H1 (cell line): ENCODE results near the gene LEPR. TPM values are rescaled to one million over a fixed set of nuclear protein-coding genes. Genes with fewer than 3 reads are reported as not detected.

Experiments
- CTCF ChIA-PET: fragments of 300-600 bp; sonication (Branson Sonifier 250); formaldehyde crosslinking; loops from one replicate; lab custom pipeline; 2021; ENCODE audit not compliant: partially characterized antibody; lab: Charles Lee
- POLR2A ChIA-PET: fragments of 300-600 bp; sonication (Branson Sonifier 250); formaldehyde crosslinking; loops from one replicate; lab custom pipeline; 2021; ENCODE audit warnings: inconsistent platforms; ENCODE audit not compliant: partially characterized antibody; lab: Charles Lee
- DNase-seq, 2 experiments: peaks; one replicate each; pipeline versions ENCODE4 v3.0.0 to v3.0.0-alpha.2; 2010 to 2022; ENCODE audit warnings: low spot score in 2 of 2, low read depth in 1 of 2, mixed read lengths in 1 of 2
- FAIRE-seq: peaks from 2 replicates; lab custom pipeline; 2011; peaks lifted over from hg19 to GRCh38; lab: Jason Lieb, UNC
- H2AFZ ChIP-seq: 2 replicates; pipeline ENCODE4 v1.8.1; 2012; ENCODE audit warnings: low read length, inconsistent platforms
- H2AK5ac ChIP-seq: 2 replicates; pipeline ENCODE4 v1.6.1; 2013; ENCODE audit warnings: low read depth, low read length
- H2BK120ac ChIP-seq: replicated peaks from 2 replicates; pipeline ENCODE3; 2013; ENCODE audit warnings: low read depth, low read length, inconsistent platforms
- H2BK12ac ChIP-seq: 2 replicates; pipeline ENCODE4 v1.6.1; 2013; ENCODE audit warnings: low read depth, low read length
- H2BK15ac ChIP-seq: 2 replicates; pipeline ENCODE4 v1.6.1; 2013; ENCODE audit warnings: low read length
- H2BK20ac ChIP-seq: 2 replicates; pipeline ENCODE4 v1.6.1; 2013; ENCODE audit warnings: low read length
- H2BK5ac ChIP-seq: 2 replicates; pipeline ENCODE4 v1.6.1; 2013; ENCODE audit warnings: low read depth, low read length
- H3K14ac ChIP-seq: 2 replicates; pipeline ENCODE4 v1.6.1; 2013; ENCODE audit warnings: inconsistent platforms; ENCODE audit not compliant: insufficient read length
- H3K18ac ChIP-seq: 2 replicates; pipeline ENCODE4 v1.6.1; 2013; ENCODE audit warnings: low read length; ENCODE audit errors: extremely low read depth
- H3K23ac ChIP-seq: 2 replicates; pipeline ENCODE4 v1.6.1; 2013; ENCODE audit warnings: inconsistent platforms; ENCODE audit not compliant: insufficient read length
- H3K23me2 ChIP-seq: 2 replicates; pipeline ENCODE4 v1.6.1; 2013; ENCODE audit warnings: low read depth, low read length
- H3K27ac ChIP-seq: 2 replicates; pipeline ENCODE4 v1.6.1; 2011; ENCODE audit warnings: low read depth, low read length, inconsistent platforms
- H3K27me3 ChIP-seq, 4 experiments: replicated peaks in 1 of 4; 1 replicate in 1 of 4; 2 replicates in 3 of 4; pipeline versions ENCODE4 v1.6.1 to v1.8.1; 2011 to 2013; ENCODE audit warnings: low read length in 3 of 4, mild to moderate bottlenecking in 3 of 4, inconsistent platforms in 2 of 4, mixed read lengths in 2 of 4, moderate library complexity in 1 of 4; ENCODE audit not compliant: control insufficient read depth in 3 of 4, insufficient read depth in 3 of 4; ENCODE audit errors: extremely low read depth in 1 of 4
- H3K36me3 ChIP-seq, 4 experiments: 2 replicates each; pipeline versions ENCODE4 v1.6.1 to v1.8.1; 2011 to 2013; ENCODE audit warnings: mild to moderate bottlenecking in 4 of 4, low read length in 3 of 4, moderate library complexity in 2 of 4, control low read depth in 1 of 4, inconsistent platforms in 1 of 4; ENCODE audit not compliant: insufficient read depth in 4 of 4, control insufficient read depth in 2 of 4
- H3K4ac ChIP-seq: replicated peaks from 2 replicates; pipeline ENCODE3; 2013; ENCODE audit warnings: low read length, low read depth, mixed read lengths, inconsistent platforms; ENCODE audit not compliant: insufficient read length
- H3K4me1 ChIP-seq, 4 experiments: replicated peaks in 1 of 4; 1 replicate in 1 of 4; 2 replicates in 3 of 4; pipeline versions ENCODE4 v1.6.1 to v1.8.1; 2011 to 2013; ENCODE audit warnings: low read length in 3 of 4, inconsistent platforms in 2 of 4, mixed read lengths in 1 of 4; ENCODE audit not compliant: insufficient read depth in 4 of 4, control insufficient read depth in 3 of 4
- H3K4me2 ChIP-seq, 2 experiments: 2 replicates each; pipeline versions ENCODE4 v1.6.1 to v1.8.1; 2011 to 2013; ENCODE audit warnings: low read depth in 2 of 2, low read length in 2 of 2, control low read depth in 1 of 2, inconsistent platforms in 1 of 2, mild to moderate bottlenecking in 1 of 2; ENCODE audit not compliant: insufficient read depth in 1 of 2
- H3K4me3 ChIP-seq, 4 experiments: fragments of 200-600, 300-600 bp in 1 of 4; sonication (generic), shearing (Covaris generic), sonication (Bioruptor Twin) in 1 of 4; 2 replicates each; pipeline versions ENCODE4 v1.5.1 to v1.8.1; 2011 to 2016; ENCODE audit warnings: low read length in 4 of 4, low read depth in 3 of 4, control low read depth in 2 of 4, inconsistent platforms in 2 of 4, mild to moderate bottlenecking in 2 of 4, mixed read lengths in 1 of 4, moderate library complexity in 1 of 4; ENCODE audit not compliant: insufficient read depth in 2 of 4; ENCODE audit errors: extremely low read depth in 1 of 4
- H3K56ac ChIP-seq: replicated peaks from 2 replicates; pipeline ENCODE3; 2013; ENCODE audit warnings: low read depth, mild to moderate bottlenecking, mixed read lengths, low read length, inconsistent platforms; ENCODE audit not compliant: insufficient read length
- H3K79me1 ChIP-seq: 2 replicates; pipeline ENCODE4 v1.6.1; 2013; ENCODE audit warnings: low read depth, low read length, control low read depth
- H3K79me2 ChIP-seq, 2 experiments: 2 replicates each; pipeline versions ENCODE4 v1.6.1 to v1.8.1; 2012 to 2013; ENCODE audit warnings: low read length in 2 of 2, mild to moderate bottlenecking in 2 of 2, inconsistent platforms in 1 of 2; ENCODE audit not compliant: insufficient read depth in 2 of 2, control insufficient read depth in 1 of 2
- H3K9ac ChIP-seq, 4 experiments: replicated peaks in 1 of 4; 1 replicate in 1 of 4; 2 replicates in 3 of 4; pipeline versions ENCODE4 v1.6.1 to v1.8.1; 2011 to 2013; ENCODE audit warnings: low read depth in 3 of 4, low read length in 3 of 4, control low read depth in 2 of 4, mild to moderate bottlenecking in 2 of 4, moderate library complexity in 2 of 4, inconsistent platforms in 1 of 4; ENCODE audit errors: extremely low read depth in 1 of 4
- H3K9me3 ChIP-seq, 2 experiments: 2 replicates each; pipeline versions ENCODE4 v1.6.1 to v1.8.1; 2012 to 2013; ENCODE audit warnings: mild to moderate bottlenecking in 2 of 2, moderate library complexity in 2 of 2, control low read depth in 1 of 2, inconsistent platforms in 1 of 2, low read depth in 1 of 2, low read length in 1 of 2, mixed read lengths in 1 of 2; ENCODE audit not compliant: insufficient read depth in 2 of 2
- H4K20me1 ChIP-seq, 2 experiments: replicated peaks in 1 of 2; 2 replicates each; pipeline versions ENCODE3 to v1.8.1; 2011 to 2013; ENCODE audit warnings: inconsistent platforms in 2 of 2, low read length in 2 of 2, mild to moderate bottlenecking in 1 of 2; ENCODE audit not compliant: insufficient read depth in 2 of 2, control insufficient read depth in 1 of 2
- H4K5ac ChIP-seq: 2 replicates; pipeline ENCODE4 v1.6.1; 2013; ENCODE audit warnings: low read length, low read depth, mixed read lengths, inconsistent platforms; ENCODE audit not compliant: insufficient read length
- H4K8ac ChIP-seq: 2 replicates; pipeline ENCODE4 v1.8.0; 2013; ENCODE audit warnings: mild to moderate bottlenecking, moderate library complexity, low read length, inconsistent platforms; ENCODE audit not compliant: insufficient read depth; ENCODE audit errors: extremely low read depth
- H4K91ac ChIP-seq: replicated peaks from 2 replicates; pipeline ENCODE3; 2013; ENCODE audit warnings: low read length, mixed read lengths, inconsistent platforms; ENCODE audit not compliant: insufficient read length
- CTBP2 ChIP-seq: IDR thresholded peaks from 2 replicates; pipeline ENCODE4 v1.7.0; 2011; ENCODE audit warnings: borderline replicate concordance, mild to moderate bottlenecking, moderate library complexity, mixed read lengths, low read length; ENCODE audit not compliant: insufficient read depth, insufficient read length
- KDM1A ChIP-seq: fragments of 200-600, 300-600 bp; sonication (generic); IDR thresholded peaks from 2 replicates; pipeline ENCODE4 v1.7.1; 2016; ENCODE audit warnings: mild to moderate bottlenecking, low read length, borderline replicate concordance
- POLR2AphosphoS5 ChIP-seq: IDR thresholded peaks from 2 replicates; pipeline ENCODE4 v1.6.1; 2011; ENCODE audit warnings: low read depth, low read length
- SP1 ChIP-seq: IDR thresholded peaks from 2 replicates; pipeline ENCODE4 v1.6.1; 2011; ENCODE audit warnings: low read depth, low read length
- SP4 ChIP-seq: IDR thresholded peaks from 2 replicates; pipeline ENCODE4 v1.6.1; 2012; ENCODE audit warnings: low read length, inconsistent platforms
- SRF ChIP-seq: IDR thresholded peaks from 2 replicates; pipeline ENCODE4 v1.6.1; 2011; ENCODE audit warnings: mild to moderate bottlenecking, low read depth, low read length, moderate library complexity
- TBP ChIP-seq: IDR thresholded peaks from 2 replicates; pipeline ENCODE4 v1.6.1; 2011; ENCODE audit warnings: low read depth, low read length, improper control_type of control experiment
- WGBS, 2 experiments: shearing (Covaris generic) in 1 of 2; methylation state at CpG; one replicate each; pipeline versions ENCODE4 v1.1.6 to v1.1.7; 2013 to 2015; ENCODE audit warnings: low lambda C conversion rate in 2 of 2, mixed read lengths in 2 of 2, inconsistent platforms in 1 of 2, low coverage in 1 of 2, missing lambda C conversion rate in 1 of 2; ENCODE audit not compliant: insufficient replicate concordance in 2 of 2, insufficient coverage in 1 of 2, insufficient read length in 1 of 2; ENCODE audit errors: extremely low coverage in 1 of 2, missing lambda C conversion rate in 1 of 2; 5-methylcytosine and 5-hydroxymethylcytosine counted together
- polyA plus RNA-seq, 7 experiments: library from polyadenylated mRNA; depleted of rRNA in 3 of 7; stranded (reverse) in 5 of 7; unstranded in 2 of 7; fragments of >200 nt in 5 of 7; fragments of 200-250 nt in 2 of 7; gene quantifications; 1 replicate in 5 of 7; 2 replicates in 1 of 7; 4 replicates in 1 of 7; pipeline versions ENCODE4 v1.2.1 to v1.2.3, GENCODE V29; 2011 to 2013; ENCODE audit warnings: missing spikeins in 2 of 7, mixed read lengths in 2 of 7
- total RNA-seq: library from RNA; stranded (reverse); fragmentation: NEBNext Ultra II Directional; extraction: Animal tissue kit (Norgen Biotek cat#: 25700); gene quantifications from 2 replicates; pipeline ENCODE4 v1.2.1, GENCODE V29; 2021

Gene LEPR
- total and polyA plus RNA-seq, 2 of the 8 experiments (the other 6 are each of a cell fraction or from before 2014, with no cell fraction given): 1.3 to 3.9 TPM

DNA sequence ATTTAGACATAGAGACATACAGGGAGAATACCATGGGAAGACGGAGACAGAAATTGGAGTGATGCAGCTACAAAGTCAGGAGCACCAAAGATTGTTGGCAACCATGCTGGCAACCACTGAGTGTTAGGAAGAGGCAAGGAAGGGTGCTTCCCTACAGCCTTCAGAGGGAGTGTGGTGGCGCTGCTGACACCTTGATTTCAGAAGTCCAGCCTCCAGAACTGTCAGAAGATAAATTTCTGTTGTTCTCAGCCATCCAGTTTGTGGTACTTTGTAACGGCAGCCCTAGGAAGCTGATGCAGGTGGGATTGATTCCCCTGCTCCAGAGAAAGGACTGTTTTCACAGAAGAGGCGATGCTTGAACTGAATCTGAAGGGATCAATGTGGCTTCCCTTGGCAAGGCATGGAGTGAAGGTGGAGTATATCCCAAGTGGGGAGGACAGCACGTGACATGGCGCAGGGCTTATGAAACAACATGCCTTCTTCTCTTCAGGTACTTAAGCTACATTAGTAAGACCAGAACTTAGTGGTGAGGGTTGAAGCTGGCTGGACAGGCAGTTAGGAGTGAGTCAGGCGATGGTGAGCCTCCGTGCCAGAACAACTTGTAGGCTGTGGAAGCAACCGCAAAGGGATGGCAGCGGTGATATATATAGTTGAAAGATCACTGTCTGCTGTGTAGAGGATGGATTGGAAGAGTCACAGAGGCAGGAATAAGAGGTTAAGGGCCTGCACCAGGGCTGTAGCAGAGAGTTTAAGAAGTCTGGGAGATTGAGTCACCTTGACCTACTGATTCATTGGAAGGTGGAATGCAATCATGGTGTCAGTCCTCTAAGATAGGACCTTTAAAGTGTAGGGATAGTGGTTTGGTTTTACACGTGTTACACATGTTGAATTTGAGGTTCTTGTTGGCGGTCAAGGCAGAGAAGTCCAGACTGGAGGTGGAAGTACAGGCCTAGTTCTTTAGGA, 2.1 kb downstream of the LEPR start:
- H3K36me3 ChIP-seq: peaks cover 0 to 11% (median 2%) of the 10 kb centered on the region in 4 experiments; a peak in 4 of 8 replicates
- no peak overlapping the region for H2BK5ac ChIP-seq
- H3K18ac ChIP-seq: no peak overlapping the region
- no peak overlapping the region for H3K14ac ChIP-seq
- no peaks in the 10 kb centered on the region for H3K9me3 ChIP-seq
- H2AFZ ChIP-seq: no peak overlapping the region
- H3K27me3 ChIP-seq: no peaks in the 10 kb centered on the region
- no peak overlapping the region for H3K27ac ChIP-seq
- peak overlapping the region in 1 of 2 experiments; percentile 81; a peak in 2 of 4 replicates for H3K4me2 ChIP-seq
- H3K23ac ChIP-seq: no peak overlapping the region
- peak overlapping the region in 2 of 4 experiments; percentile 87 to 94; a peak in 4 of 8 replicates for H3K4me3 ChIP-seq
- no peak for TF ChIP-seq SP1
- no peak for TF ChIP-seq POLR2AphosphoS5
- TF ChIP-seq SRF: no peak
- no peak for TF ChIP-seq KDM1A
- TF ChIP-seq TBP: no peak
- TF ChIP-seq SP4: no peak
- no peak for TF ChIP-seq CTBP2
- H2BK120ac ChIP-seq: no peak overlapping the region
- H3K9ac ChIP-seq: no peak overlapping the region; a peak in 1 of 7 replicates
- ChIA-PET CTCF (interaction anchor here (0.6 to 1.9 kb wide), 8 partner anchors 8 to 265 kb away, joined by 3 to 6 read pairs (median 4); no protein-coding TSS in a partner anchor), POLR2A (interaction anchor here (1.1 to 1.2 kb wide), 3 partner anchors 12 to 92 kb away, joined by 3 read pairs; no protein-coding TSS in a partner anchor)
- 82% methylated on average over 12 of the region's 12 CpGs; no CpG with 5 or more reads in 1 of the 2 experiments for WGBS, 2 experiments
- no peak overlapping the region for H3K4ac ChIP-seq
- peak overlapping the region; percentile 20; the same call in 1 of the 2 replicates for H2AK5ac ChIP-seq
- H3K23me2 ChIP-seq: peaks cover 6% of the 10 kb centered on the region
- no peak overlapping the region for H2BK20ac ChIP-seq
- no peak overlapping the region for H4K91ac ChIP-seq
- H4K20me1 ChIP-seq: no peaks in the 10 kb centered on the region
- H2BK12ac ChIP-seq: no peak overlapping the region; the same call in 1 of the 2 replicates
- DNase-seq (no peak), FAIRE-seq (no peak)
- peaks cover 9% of the 10 kb centered on the region for H3K79me1 ChIP-seq
- no peak overlapping the region for H4K5ac ChIP-seq
- H2BK15ac ChIP-seq: no peak overlapping the region
- no peak overlapping the region for H3K56ac ChIP-seq
- H3K4me1 ChIP-seq: peaks cover 0 to 25% (median 12%) of the 10 kb centered on the region in 4 experiments; a peak in 5 of 7 replicates
- 0 out of 2 replicates have a peak overlapping the region, but pooled peaks have one; percentile 5 for H4K8ac ChIP-seq
- peaks cover 0 to 35% of the 10 kb centered on the region in 2 experiments; a peak in 3 of 4 replicates for H3K79me2 ChIP-seq
